Measurements from ENCODE around the gene FAM53C.
"Not testable (repeated sequence)": the region's sequence is repeated elsewhere in the genome, so short reads cannot be mapped to it uniquely, and the experiment has no call there.

The FAM53C gene

GRCh38 chr5:138351517-138351916, 13.5 kb downstream of the FAM53C start:
- no peak for DNase-seq

GRCh38 chr5:138352071-138352721, 14.1 kb downstream of the FAM53C start, which contains the start of gene KDM3B:
Gene KDM3B (plus strand): TSS chr5:138352685. CDS start chr5:138352796, 111 bp downstream.
- DNase-seq = peak; percentile 73

- DNase-seq = no peak
These were observed 14.9 kb downstream of the FAM53C start for GRCh38 chr5:138352722-138353559.

- no peak for DNase-seq
These were observed 15.6 kb downstream of the FAM53C start for GRCh38 chr5:138353560-138354080.

- no peak for DNase-seq
These were observed 16.3 kb downstream of the FAM53C start for GRCh38 chr5:138354387-138354786.

- DNase-seq = no peak
These were observed 16.9 kb downstream of the FAM53C start for GRCh38 chr5:138354926-138355378.

GRCh38 chr5:138359621-138360020, 21.6 kb downstream of the FAM53C start:
- no peak for DNase-seq

GRCh38 chr5:138360941-138361452, 22.9 kb downstream of the FAM53C start:
- DNase-seq = no peak

- DNase-seq = no peak
These were observed 26.5 kb downstream of the FAM53C start for GRCh38 chr5:138364576-138364975.

GRCh38 chr5:138366632-138367382, 28.7 kb downstream of the FAM53C start:
- DNase-seq = no peak

GRCh38 chr5:138369261-138369660, 31.2 kb downstream of the FAM53C start:
- no peak for DNase-seq

GRCh38 chr5:138369706-138370105, 31.6 kb downstream of the FAM53C start:
- no peak for DNase-seq

GRCh38 chr5:138370537-138370936, 32.5 kb downstream of the FAM53C start:
- DNase-seq = no peak

GRCh38 chr5:138371454-138371853, 33.4 kb downstream of the FAM53C start:
- no peak for DNase-seq

GRCh38 chr5:138372225-138372624, 34.2 kb downstream of the FAM53C start:
- no peak for DNase-seq

- no peak for DNase-seq
These were observed 34.6 kb downstream of the FAM53C start for GRCh38 chr5:138372653-138373052.

- DNase-seq = no peak
These were observed 44.3 kb downstream of the FAM53C start for GRCh38 chr5:138382347-138382746.

- no peak for DNase-seq
These were observed 47.6 kb downstream of the FAM53C start for GRCh38 chr5:138385660-138386059.

GRCh38 chr5:138386290-138386689, 48.2 kb downstream of the FAM53C start:
- no peak for DNase-seq

- no peak for DNase-seq
These were observed 51.3 kb downstream of the FAM53C start for GRCh38 chr5:138389332-138389731.

GRCh38 chr5:138389911-138390310, 51.8 kb downstream of the FAM53C start:
- DNase-seq = not testable (repeated sequence)

- no peak for DNase-seq
These were observed 53.9 kb downstream of the FAM53C start for GRCh38 chr5:138391859-138392386.

All from NCI-H2029 (cell line).